GM10248 (cell line): ENCODE data around the gene SDK2.

Experiments used
- CTCF ChIA-PET: fragments of 300-600 bp; sonication (Branson Sonifier 250); formaldehyde crosslinking; extraction: SDS; loops from one replicate; lab custom pipeline; 2021; ENCODE audit warnings: antibody characterized with exemption; lab: Yijun Ruan, JAX
- POLR2A ChIA-PET: fragments of 350-650 bp; sonication (Branson Sonifier 250); formaldehyde crosslinking; extraction: SDS; loops from one replicate; lab custom pipeline; 2020; ENCODE audit warnings: antibody characterized with exemption; lab: Yijun Ruan, JAX
- DNase-seq: peaks from one replicate; pipeline ENCODE4 v3.0.0; 2012; ENCODE audit errors: extremely low spot score
- TF ChIP-seq, protein P1 (sequence below): IDR thresholded peaks from 2 replicates; pipeline ENCODE4 v1.5.1; 2012; ENCODE audit warnings: mild to moderate bottlenecking, low read depth; ENCODE audit errors: extremely low read depth, missing control alignments, control extremely low read depth

SDK2 gene

DNA sequence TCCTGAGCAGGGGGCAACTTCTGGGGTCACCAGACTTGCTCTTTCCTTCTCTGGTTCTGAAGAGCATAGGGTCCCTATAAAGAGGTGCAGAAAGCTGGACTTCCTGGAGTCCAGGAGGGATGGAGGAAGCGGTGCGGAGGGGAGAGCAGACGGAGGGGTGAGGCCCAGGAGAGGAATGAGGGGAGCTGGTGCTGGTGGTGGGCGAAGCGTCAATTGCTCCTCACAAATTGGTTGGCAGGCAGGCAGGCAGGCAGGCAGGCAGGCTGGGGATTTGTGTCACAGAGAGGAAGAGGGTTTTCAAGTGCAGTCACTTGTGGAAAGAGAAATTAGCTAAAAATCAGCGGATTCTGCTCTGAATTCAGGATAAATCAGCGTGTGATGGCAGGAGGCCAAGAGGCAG, 198.8 kb downstream of the SDK2 start:
- DNase-seq, result no peak
- ChIA-PET POLR2A (no interaction called here), CTCF (no interaction called here)
- TF ChIP-seq, protein P1, sequence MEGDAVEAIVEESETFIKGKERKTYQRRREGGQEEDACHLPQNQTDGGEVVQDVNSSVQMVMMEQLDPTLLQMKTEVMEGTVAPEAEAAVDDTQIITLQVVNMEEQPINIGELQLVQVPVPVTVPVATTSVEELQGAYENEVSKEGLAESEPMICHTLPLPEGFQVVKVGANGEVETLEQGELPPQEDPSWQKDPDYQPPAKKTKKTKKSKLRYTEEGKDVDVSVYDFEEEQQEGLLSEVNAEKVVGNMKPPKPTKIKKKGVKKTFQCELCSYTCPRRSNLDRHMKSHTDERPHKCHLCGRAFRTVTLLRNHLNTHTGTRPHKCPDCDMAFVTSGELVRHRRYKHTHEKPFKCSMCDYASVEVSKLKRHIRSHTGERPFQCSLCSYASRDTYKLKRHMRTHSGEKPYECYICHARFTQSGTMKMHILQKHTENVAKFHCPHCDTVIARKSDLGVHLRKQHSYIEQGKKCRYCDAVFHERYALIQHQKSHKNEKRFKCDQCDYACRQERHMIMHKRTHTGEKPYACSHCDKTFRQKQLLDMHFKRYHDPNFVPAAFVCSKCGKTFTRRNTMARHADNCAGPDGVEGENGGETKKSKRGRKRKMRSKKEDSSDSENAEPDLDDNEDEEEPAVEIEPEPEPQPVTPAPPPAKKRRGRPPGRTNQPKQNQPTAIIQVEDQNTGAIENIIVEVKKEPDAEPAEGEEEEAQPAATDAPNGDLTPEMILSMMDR, result no peak

DNA sequence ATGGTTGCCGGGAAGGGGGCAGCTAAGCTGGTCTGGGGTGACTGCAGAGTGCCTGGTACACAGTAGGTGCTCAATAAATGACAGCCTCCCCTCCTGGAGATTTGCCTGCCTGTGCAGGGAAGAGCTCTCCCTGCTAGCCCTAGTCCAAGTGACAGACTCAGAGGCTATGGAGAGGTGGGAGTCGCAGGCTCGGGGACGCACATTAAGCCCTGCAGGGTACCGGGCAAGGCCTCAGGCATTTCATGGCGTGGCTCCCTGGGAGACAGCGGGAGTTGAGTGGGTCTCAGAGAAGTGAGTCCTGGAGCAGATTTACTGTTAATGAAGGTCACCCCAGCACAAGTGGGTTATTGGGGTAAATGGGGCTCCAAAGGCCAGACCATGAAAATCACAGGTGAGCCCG, 200.2 kb downstream of the SDK2 start:
- DNase-seq, result no peak
- TF ChIP-seq, protein P1, result no peak
- POLR2A ChIA-PET, result no interaction called here
- CTCF ChIA-PET, result interaction anchor here (0.8 kb wide), 1 partner anchor 15 kb away, joined by 3 read pairs; no protein-coding TSS in a partner anchor

DNA sequence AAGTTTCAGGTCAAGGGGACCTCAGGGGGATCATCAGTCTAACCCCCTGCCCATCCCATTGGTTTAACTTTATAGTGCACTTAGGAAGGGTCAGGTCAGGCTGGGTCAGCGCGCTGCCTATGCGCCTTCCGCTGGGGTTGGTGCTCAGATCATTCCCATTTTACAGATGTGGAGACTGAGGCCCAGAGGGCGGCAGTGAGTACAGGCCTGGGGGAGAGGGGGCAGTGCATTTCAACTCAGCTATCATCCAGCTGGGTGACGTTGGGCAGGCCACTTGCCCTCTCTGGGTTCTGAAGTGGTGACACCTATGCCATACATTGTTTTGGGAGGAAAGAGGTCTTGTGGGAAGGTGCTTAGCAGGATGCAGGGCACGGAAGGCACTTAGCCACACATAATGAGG, 204.6 kb downstream of the SDK2 start:
- ChIA-PET POLR2A (no interaction called here), CTCF (no interaction called here)
- TF ChIP-seq, protein P1, result no peak
- no peak for DNase-seq

DNA sequence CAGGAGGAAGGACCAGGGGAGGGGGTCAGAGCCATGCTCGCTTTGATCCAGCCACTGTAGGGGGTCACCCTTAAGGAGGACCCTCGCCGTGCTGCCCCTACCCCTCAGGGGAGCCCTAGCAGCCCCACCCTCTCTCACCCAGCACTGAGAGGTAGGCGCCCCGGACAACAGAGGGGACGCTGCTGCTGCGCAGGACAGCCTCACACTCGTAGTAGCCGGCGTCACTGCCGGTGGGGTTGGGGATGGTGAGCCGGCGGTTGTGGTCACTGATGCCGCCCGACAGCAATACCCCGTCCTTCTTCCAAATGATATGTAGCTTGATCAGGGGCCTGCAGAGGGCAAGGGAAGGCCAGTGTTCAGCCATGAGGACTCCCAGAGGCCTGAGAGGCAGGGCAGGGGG, 206.4 kb downstream of the SDK2 start:
- no peak for DNase-seq
- TF ChIP-seq, protein P1, result no peak
- ChIA-PET CTCF (no interaction called here), POLR2A (no interaction called here)

DNA sequence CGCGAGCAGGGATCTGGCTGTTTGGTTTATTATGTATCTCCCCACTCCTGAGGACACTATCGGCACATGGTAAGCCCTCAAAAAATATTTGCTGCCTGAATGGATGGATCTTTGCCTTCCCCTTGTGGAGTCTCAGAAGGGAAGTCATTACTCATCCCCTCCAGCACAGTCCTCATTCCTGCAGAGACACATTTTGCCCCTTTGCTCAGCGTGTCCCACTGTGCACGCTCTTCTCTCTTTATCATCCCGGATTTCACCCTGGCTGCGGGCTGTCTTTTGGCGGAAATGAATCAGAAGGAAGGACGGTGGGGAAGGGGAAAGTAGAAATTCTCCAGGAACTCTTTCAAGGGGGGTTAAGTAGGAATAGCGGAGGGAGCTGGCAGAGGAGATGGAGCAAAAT, 207.3 kb downstream of the SDK2 start:
- ChIA-PET CTCF (no interaction called here), POLR2A (no interaction called here)
- TF ChIP-seq, protein P1, result no peak
- no peak for DNase-seq

DNA sequence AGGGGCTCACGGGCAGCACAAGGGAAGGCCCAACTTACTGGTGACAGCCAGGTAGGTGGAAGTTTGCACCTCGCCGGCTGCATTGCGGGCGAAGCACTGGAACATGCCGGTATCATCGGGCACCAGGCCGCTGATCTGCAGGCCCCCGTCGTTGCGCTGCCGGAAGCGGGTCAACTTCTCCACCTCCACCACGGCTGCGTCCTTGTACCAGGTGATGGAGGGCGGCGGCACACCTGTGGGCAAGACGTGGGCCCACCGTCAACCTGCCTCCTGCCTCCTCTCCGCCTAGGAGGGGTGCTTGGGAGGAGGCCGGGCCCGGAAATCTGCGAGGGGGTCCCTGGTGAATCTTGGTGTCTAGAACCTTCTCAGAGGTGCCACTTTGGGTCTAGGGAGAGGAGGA, 208.8 kb downstream of the SDK2 start:
- POLR2A ChIA-PET, result no interaction called here
- CTCF ChIA-PET, result interaction anchor here (1.4 kb wide), 1 partner anchor 764 kb away, joined by 3 read pairs; no protein-coding TSS in a partner anchor
- DNase-seq, result no peak
- TF ChIP-seq, protein P1, result no peak
